Measurements from ENCODE around the gene LEFTY2.

DNA sequence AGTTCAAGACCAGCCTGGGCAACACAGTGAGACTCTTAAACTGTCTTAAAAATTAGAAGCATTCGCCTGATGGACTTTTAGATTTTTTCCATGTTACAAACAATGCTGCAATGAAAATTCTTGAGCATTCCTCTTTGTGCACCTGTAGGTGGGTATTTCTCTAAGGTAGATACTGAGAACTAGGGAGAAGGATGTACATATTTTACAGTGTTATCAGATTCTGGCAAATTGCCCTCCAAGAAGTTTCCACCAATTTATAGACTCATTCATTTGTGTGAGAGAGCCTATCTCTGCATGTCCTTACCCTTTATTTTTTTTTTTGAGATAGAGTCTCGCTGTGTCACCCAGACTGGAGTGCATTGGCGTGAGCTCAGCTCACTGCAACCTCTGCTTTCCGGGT lies 12.3 kb upstream of the LEFTY2 start:
- TF ChIP-seq SIN3A (IDR thresholded peaks at IDR 0.05; ENCODE audit: borderline replicate concordance, low read depth, low read length) (no peak), CHD2 (IDR thresholded peaks at IDR 0.05; ENCODE audit: low read length, partially characterized antibody) (no peak), GATA2 (CRISPR knock-in tag; IDR thresholded peaks at IDR 0.05) (no peak)
- TF ChIP-seq, protein P1, sequence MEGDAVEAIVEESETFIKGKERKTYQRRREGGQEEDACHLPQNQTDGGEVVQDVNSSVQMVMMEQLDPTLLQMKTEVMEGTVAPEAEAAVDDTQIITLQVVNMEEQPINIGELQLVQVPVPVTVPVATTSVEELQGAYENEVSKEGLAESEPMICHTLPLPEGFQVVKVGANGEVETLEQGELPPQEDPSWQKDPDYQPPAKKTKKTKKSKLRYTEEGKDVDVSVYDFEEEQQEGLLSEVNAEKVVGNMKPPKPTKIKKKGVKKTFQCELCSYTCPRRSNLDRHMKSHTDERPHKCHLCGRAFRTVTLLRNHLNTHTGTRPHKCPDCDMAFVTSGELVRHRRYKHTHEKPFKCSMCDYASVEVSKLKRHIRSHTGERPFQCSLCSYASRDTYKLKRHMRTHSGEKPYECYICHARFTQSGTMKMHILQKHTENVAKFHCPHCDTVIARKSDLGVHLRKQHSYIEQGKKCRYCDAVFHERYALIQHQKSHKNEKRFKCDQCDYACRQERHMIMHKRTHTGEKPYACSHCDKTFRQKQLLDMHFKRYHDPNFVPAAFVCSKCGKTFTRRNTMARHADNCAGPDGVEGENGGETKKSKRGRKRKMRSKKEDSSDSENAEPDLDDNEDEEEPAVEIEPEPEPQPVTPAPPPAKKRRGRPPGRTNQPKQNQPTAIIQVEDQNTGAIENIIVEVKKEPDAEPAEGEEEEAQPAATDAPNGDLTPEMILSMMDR (IDR thresholded peaks at IDR 0.05), result no peak
- TF ChIP-seq, protein P2, sequence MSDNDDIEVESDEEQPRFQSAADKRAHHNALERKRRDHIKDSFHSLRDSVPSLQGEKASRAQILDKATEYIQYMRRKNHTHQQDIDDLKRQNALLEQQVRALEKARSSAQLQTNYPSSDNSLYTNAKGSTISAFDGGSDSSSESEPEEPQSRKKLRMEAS (IDR thresholded peaks at IDR 0.05; ENCODE audit: low read depth), result no peak
- TF ChIP-seq, protein P3, sequence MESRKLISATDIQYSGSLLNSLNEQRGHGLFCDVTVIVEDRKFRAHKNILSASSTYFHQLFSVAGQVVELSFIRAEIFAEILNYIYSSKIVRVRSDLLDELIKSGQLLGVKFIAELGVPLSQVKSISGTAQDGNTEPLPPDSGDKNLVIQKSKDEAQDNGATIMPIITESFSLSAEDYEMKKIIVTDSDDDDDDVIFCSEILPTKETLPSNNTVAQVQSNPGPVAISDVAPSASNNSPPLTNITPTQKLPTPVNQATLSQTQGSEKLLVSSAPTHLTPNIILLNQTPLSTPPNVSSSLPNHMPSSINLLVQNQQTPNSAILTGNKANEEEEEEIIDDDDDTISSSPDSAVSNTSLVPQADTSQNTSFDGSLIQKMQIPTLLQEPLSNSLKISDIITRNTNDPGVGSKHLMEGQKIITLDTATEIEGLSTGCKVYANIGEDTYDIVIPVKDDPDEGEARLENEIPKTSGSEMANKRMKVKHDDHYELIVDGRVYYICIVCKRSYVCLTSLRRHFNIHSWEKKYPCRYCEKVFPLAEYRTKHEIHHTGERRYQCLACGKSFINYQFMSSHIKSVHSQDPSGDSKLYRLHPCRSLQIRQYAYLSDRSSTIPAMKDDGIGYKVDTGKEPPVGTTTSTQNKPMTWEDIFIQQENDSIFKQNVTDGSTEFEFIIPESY (IDR thresholded peaks at IDR 0.05; ENCODE audit: borderline replicate concordance, low read depth), result no peak

Measured in SK-N-SH (cell line).